Measurements from ENCODE around the gene TAGLN3. TPM values are rescaled to one million over a fixed set of nuclear protein-coding genes. Genes with fewer than 3 reads are reported as not detected.

TAGLN3 gene
- total and polyA plus RNA-seq, 2 of the 13 experiments (the other 11 are each of a cell fraction or from before 2014, with no cell fraction given) = 0.51 to 0.91 TPM

GRCh38 chr3:111975131-111975530 is 23.6 kb upstream of the TAGLN3 start:
- DNase-seq (ENCODE audit: low spot score) (no peak), ATAC-seq (no peak), FAIRE-seq (no peak)
- no TSS peak for BruUV-seq (replicated peaks)
- Histone ChIP-seq H3K36me3 (replicated peaks in 1 of 2; ENCODE audit: control insufficient read depth in 1 of 2, insufficient read depth in 2 of 2, low read length in 2 of 2) (no peaks in the 10 kb centered on the region), H3K4me2 (ENCODE audit: low read depth, low read length) (no peak overlapping the region), H3K79me2 (ENCODE audit: insufficient read depth, low read length) (peaks cover 11% of the 10 kb centered on the region), H4K20me1 (ENCODE audit: insufficient read depth, low read length) (no peaks in the 10 kb centered on the region), H3K4me1 (ENCODE audit: insufficient read depth, low read length) (peaks cover under 1% of the 10 kb centered on the region; the same call in 1 of the 2 replicates), H3K9me3 (ENCODE audit: low read length) (no peaks in the 10 kb centered on the region), H3K9ac (ENCODE audit: insufficient read depth, low read depth, low read length) (no peak overlapping the region), H3K4me3 (replicated peaks in 1 of 3; ENCODE audit: insufficient read depth in 1 of 3, low read depth in 2 of 3, low read length in 3 of 3) (no peak overlapping the region), H3K27ac (ENCODE audit: extremely low read length, insufficient read depth, low read length) (no peak overlapping the region), H2AFZ (ENCODE audit: low read length) (no peak overlapping the region), H3K27me3 (ENCODE audit: control insufficient read depth in 1 of 2, insufficient read depth in 2 of 2, low read length in 2 of 2) (no peaks in the 10 kb centered on the region)
- in situ Hi-C loops (cut with HindIII; ENCODE audit: extremely low pct_ligation_motif_present, low pct_unique_long_range_greater_than_20kb) (no loop called here), intact Hi-C loops (cut with micrococcal nuclease; ENCODE audit: unreplicated experiment) (no loop called here)
- no peak for TF ChIP-seq MEF2D (CRISPR knock-in tag; IDR thresholded peaks at IDR 0.05)
- TF ChIP-seq CEBPB (IDR thresholded peaks at IDR 0.05; ENCODE audit: borderline replicate concordance, low read depth, low read length) = peak; percentile 49; the same call in 1 of the 2 replicates
- no peak for TF ChIP-seq ZBTB7B (CRISPR knock-in tag; IDR thresholded peaks at IDR 0.05)
- POLR2A ChIA-PET = no interaction called here
- WGBS (ENCODE audit: low lambda C conversion rate) = 93% methylated on average over 2 of the region's 2 CpGs
- CTCF ChIA-PET (ENCODE audit: low intra/inter-chr PET ratio, low total read pairs) = no interaction called here

- no peak for FAIRE-seq
- H3K4me1 ChIP-seq (ENCODE audit: insufficient read depth, low read length) = peaks cover 12% of the 10 kb centered on the region
- H3K9ac ChIP-seq (ENCODE audit: insufficient read depth, low read depth, low read length) = no peak overlapping the region
- no peak for DNase-seq (ENCODE audit: low spot score)
- in situ Hi-C loops (cut with HindIII; ENCODE audit: extremely low pct_ligation_motif_present, low pct_unique_long_range_greater_than_20kb) = no loop called here
- BruUV-seq (replicated peaks) = no TSS peak
- 53% methylated on average over 2 of the region's 2 CpGs for WGBS (ENCODE audit: low lambda C conversion rate)
- H3K4me2 ChIP-seq (ENCODE audit: low read depth, low read length) = no peak overlapping the region
- intact Hi-C loops (cut with micrococcal nuclease; ENCODE audit: unreplicated experiment) = no loop called here
- no peak overlapping the region for H3K27ac ChIP-seq (ENCODE audit: extremely low read length, insufficient read depth, low read length)
- H3K9me3 ChIP-seq (ENCODE audit: low read length) = no peaks in the 10 kb centered on the region
- peaks cover 23% of the 10 kb centered on the region for H3K79me2 ChIP-seq (ENCODE audit: insufficient read depth, low read length)
- H3K4me3 ChIP-seq (replicated peaks in 1 of 3; ENCODE audit: insufficient read depth in 1 of 3, low read depth in 2 of 3, low read length in 3 of 3) = no peak overlapping the region
- H3K36me3 ChIP-seq (replicated peaks in 1 of 2; ENCODE audit: control insufficient read depth in 1 of 2, insufficient read depth in 2 of 2, low read length in 2 of 2) = no peaks in the 10 kb centered on the region
- H3K27me3 ChIP-seq (ENCODE audit: control insufficient read depth in 1 of 2, insufficient read depth in 2 of 2, low read length in 2 of 2) = no peaks in the 10 kb centered on the region
- CTCF ChIA-PET (ENCODE audit: low intra/inter-chr PET ratio, low total read pairs) = no interaction called here
- ATAC-seq = no peak
- POLR2A ChIA-PET = no interaction called here
- no peak overlapping the region for H2AFZ ChIP-seq (ENCODE audit: low read length)
- no peaks in the 10 kb centered on the region for H4K20me1 ChIP-seq (ENCODE audit: insufficient read depth, low read length)
- TF ChIP-seq KDM2A (CRISPR knock-in tag; IDR thresholded peaks at IDR 0.05; ENCODE audit: borderline replicate concordance, low read depth) (no peak), ZNF138 (CRISPR knock-in tag; IDR thresholded peaks at IDR 0.05; ENCODE audit: low read depth) (no peak), ZNF800 (CRISPR knock-in tag; IDR thresholded peaks at IDR 0.05) (no peak), ZNF619 (CRISPR knock-in tag; IDR thresholded peaks at IDR 0.05) (no peak)
- TF ChIP-seq, protein P1, sequence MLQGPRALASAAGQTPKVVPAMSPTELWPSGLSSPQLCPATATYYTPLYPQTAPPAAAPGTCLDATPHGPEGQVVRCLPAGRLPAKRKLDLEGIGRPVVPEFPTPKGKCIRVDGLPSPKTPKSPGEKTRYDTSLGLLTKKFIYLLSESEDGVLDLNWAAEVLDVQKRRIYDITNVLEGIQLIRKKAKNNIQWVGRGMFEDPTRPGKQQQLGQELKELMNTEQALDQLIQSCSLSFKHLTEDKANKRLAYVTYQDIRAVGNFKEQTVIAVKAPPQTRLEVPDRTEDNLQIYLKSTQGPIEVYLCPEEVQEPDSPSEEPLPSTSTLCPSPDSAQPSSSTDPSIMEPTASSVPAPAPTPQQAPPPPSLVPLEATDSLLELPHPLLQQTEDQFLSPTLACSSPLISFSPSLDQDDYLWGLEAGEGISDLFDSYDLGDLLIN (CRISPR knock-in tag; IDR thresholded peaks at IDR 0.05; ENCODE audit: borderline replicate concordance) = no peak
- TF ChIP-seq, protein P2, sequence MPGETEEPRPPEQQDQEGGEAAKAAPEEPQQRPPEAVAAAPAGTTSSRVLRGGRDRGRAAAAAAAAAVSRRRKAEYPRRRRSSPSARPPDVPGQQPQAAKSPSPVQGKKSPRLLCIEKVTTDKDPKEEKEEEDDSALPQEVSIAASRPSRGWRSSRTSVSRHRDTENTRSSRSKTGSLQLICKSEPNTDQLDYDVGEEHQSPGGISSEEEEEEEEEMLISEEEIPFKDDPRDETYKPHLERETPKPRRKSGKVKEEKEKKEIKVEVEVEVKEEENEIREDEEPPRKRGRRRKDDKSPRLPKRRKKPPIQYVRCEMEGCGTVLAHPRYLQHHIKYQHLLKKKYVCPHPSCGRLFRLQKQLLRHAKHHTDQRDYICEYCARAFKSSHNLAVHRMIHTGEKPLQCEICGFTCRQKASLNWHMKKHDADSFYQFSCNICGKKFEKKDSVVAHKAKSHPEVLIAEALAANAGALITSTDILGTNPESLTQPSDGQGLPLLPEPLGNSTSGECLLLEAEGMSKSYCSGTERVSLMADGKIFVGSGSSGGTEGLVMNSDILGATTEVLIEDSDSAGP (CRISPR knock-in tag; IDR thresholded peaks at IDR 0.05; ENCODE audit: borderline replicate concordance) = no peak
- TF ChIP-seq, protein P3, sequence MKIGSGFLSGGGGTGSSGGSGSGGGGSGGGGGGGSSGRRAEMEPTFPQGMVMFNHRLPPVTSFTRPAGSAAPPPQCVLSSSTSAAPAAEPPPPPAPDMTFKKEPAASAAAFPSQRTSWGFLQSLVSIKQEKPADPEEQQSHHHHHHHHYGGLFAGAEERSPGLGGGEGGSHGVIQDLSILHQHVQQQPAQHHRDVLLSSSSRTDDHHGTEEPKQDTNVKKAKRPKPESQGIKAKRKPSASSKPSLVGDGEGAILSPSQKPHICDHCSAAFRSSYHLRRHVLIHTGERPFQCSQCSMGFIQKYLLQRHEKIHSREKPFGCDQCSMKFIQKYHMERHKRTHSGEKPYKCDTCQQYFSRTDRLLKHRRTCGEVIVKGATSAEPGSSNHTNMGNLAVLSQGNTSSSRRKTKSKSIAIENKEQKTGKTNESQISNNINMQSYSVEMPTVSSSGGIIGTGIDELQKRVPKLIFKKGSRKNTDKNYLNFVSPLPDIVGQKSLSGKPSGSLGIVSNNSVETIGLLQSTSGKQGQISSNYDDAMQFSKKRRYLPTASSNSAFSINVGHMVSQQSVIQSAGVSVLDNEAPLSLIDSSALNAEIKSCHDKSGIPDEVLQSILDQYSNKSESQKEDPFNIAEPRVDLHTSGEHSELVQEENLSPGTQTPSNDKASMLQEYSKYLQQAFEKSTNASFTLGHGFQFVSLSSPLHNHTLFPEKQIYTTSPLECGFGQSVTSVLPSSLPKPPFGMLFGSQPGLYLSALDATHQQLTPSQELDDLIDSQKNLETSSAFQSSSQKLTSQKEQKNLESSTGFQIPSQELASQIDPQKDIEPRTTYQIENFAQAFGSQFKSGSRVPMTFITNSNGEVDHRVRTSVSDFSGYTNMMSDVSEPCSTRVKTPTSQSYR (CRISPR knock-in tag; IDR thresholded peaks at IDR 0.05; ENCODE audit: borderline replicate concordance) = no peak
Measured at GRCh38 chr3:111976254-111976653, 22.5 kb upstream of the TAGLN3 start.
